ENCODE results near the gene AEN. TPM values are rescaled to one million over a fixed set of nuclear protein-coding genes. Genes with fewer than 3 reads are reported as not detected.

The AEN gene
- total RNA-seq, 1 experiment from 2014 or later = 183 TPM

DNA sequence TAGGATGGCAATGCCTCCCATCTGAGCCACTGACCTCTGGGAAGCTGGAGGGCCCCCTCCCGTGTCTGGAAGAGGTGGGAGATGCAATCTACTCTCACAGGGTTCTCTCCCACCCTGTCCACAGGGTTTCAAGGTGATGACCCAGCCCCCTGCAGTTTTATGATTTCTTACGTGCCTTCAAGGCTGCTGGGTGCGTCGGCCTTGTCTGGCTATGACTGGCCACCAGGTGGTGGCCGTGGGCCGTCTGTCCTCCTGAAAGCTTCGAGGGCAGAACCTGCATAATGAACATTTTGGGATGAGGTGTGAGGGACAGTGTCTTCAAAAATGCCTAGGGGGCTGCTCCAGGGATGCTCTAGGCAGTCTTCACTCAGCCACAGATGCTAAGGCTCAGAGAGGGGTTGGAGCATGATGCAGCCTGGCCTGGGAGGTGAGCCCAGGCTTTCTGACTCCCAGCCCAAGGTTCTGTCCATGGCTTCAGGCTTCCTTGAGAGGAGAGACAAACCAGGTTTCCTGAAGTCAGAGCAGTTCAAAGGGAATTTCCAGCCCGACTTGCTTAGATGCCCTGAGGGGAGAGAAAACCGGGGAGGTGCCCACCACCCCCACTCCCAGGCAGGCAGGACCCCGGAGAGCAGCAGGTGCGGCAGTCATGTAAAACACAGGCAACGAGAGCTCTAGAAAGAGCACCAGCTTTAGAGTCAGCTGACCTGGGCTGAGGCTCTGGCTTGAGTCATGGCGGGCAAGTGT lies 36.4 kb downstream of the AEN start:
- H3K9me3 Mint-ChIP-seq = no peaks in the 10 kb centered on the region
- DNase-seq (ENCODE audit: low spot score) (peak; percentile 62), ATAC-seq (peak; percentile 56)
- ChIA-PET POLR2A (interaction anchor here (1.3 kb wide), 1 partner anchor 10 kb away, joined by 3 read pairs; no protein-coding TSS in a partner anchor), CTCF (interaction anchor here (1.0 to 3.5 kb wide), 16 partner anchors 10 to 221 kb away, joined by 3 to 21 read pairs (median 5); partner anchors contain the start of genes ACAN, MRPL46 and MRPS11)
- TF ChIP-seq MAX (CRISPR knock-in tag; IDR thresholded peaks at IDR 0.05) = peak; percentile 48
- TF ChIP-seq, protein P1, sequence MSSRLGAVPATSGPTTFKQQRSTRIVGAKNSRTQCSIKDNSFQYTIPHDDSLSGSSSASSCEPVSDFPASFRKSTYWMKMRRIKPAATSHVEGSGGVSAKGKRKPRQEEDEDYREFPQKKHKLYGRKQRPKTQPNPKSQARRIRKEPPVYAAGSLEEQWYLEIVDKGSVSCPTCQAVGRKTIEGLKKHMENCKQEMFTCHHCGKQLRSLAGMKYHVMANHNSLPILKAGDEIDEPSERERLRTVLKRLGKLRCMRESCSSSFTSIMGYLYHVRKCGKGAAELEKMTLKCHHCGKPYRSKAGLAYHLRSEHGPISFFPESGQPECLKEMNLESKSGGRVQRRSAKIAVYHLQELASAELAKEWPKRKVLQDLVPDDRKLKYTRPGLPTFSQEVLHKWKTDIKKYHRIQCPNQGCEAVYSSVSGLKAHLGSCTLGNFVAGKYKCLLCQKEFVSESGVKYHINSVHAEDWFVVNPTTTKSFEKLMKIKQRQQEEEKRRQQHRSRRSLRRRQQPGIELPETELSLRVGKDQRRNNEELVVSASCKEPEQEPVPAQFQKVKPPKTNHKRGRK (CRISPR knock-in tag; IDR thresholded peaks at IDR 0.05; ENCODE audit: borderline replicate concordance) = no peak
- TF ChIP-seq CTCF (IDR thresholded peaks at IDR 0.05) = peak; percentile 57; the same call in 1 of the 2 replicates
- TF ChIP-seq JUN (CRISPR knock-in tag; IDR thresholded peaks at IDR 0.05) = no peak
- H3K27ac Mint-ChIP-seq = no peak overlapping the region
- no peak overlapping the region for H3K4me3 Mint-ChIP-seq
- peaks cover 10% of the 10 kb centered on the region for H3K4me1 Mint-ChIP-seq
- no peaks in the 10 kb centered on the region for H3K27me3 Mint-ChIP-seq (ENCODE audit: low read depth)
- H3K36me3 Mint-ChIP-seq = no peaks in the 10 kb centered on the region

DNA sequence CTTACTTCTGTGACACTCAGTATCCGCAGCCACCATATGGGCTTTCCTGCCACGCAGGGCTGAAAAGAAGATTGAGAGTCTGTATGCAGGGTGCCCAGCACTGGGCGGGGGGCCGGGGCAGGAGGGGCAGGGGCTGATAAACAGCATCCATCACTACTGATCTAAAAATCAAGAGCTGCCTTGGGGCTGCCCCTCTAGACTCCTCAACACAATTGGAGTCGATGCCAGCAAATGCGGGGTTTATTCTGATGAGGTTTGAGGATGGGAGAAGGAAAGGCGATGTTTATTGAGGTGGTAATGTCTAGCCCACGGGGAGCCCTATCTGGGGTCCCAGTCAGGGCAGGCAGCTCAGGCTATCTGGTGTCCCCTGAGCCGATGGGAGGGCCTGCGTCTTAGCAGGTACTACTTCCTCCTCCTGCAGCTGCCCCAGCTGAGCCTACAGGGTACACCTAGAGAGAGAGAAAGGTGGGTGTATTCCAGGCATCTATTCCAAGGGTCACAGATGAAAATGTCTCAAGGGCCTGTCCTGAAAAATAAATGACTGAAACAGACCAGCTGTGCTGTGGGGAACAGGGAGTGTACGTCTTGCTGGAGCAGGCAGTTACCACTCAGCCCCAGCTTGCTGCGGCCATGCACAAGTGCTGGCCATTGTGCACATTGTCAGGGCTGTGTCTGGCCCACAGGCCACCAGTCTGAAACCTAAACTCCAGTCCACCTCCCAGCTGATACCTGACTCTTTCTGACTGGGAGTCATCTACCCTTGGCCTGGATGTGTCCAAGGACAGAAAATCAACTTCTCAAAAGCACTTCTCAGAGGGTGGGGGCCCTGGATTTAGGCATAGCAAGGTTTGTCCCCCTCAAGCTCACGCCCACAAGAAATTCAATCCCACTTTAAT lies 37.2 kb downstream of the AEN start:
- CTCF ChIA-PET = interaction anchor here (1.0 to 3.5 kb wide), 16 partner anchors 11 to 220 kb away, joined by 3 to 21 read pairs (median 5); partner anchors contain the start of genes ACAN, MRPL46 and MRPS11
- POLR2A ChIA-PET = no interaction called here

DNA sequence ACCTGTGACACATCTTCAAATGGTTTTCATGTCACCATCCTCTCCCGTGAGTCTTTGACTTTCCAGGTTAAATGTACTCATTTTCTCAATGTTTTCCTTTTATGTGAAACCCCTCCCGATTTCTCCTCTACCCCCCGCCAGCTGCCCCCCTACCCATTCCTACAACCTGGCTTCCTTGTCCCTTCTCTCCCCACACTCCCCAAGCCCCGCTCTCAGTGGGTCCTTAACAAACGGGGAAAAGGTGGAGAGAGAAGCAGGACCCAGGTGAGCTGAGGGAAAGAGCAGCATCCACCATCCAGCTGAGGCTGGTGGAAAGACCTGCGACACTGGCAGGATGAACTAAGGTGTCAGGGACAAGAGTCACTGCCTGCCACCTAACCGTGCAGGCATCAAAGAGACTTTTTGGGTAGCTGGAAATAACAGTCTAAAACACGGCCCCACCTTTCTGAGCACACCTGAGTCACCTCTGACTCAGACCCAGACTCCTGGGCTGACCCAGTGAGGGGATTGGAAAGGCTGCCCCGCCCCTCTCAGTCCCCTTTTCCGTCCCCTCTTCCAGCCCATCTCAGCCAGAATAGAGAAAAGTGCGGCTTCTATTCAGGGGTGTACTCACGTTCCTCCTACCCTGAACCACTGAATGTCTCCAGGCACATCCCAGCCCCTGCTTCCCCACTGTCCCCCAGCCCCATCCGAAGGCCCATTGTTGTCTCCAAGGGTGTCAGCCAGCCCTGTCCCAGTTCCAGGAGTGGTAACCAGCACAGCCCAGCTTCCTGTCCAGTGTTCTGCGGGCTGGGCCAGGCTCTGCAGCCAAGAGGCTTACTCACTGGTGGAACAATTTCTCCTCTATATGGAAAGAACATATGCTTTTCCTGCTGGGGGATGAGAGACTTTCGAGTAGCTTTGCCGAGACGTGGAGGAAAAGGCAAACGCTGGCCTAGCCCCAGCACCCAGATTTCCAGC lies 38.1 kb downstream of the AEN start:
- DNase-seq (ENCODE audit: low spot score) (no peak), ATAC-seq (peak; percentile 10; the same call in 1 of the 2 replicates)
- Mint-ChIP-seq H3K9me3 (no peaks in the 10 kb centered on the region), H3K4me3 (no peak overlapping the region), H3K4me1 (peaks cover 2% of the 10 kb centered on the region; the same call in 1 of the 2 replicates), H3K36me3 (no peaks in the 10 kb centered on the region), H3K27ac (no peak overlapping the region), H3K27me3 (ENCODE audit: low read depth) (no peaks in the 10 kb centered on the region)
- no peak for TF ChIP-seq IRF1 (CRISPR knock-in tag; IDR thresholded peaks at IDR 0.05)
- no peak for TF ChIP-seq NR2C2 (CRISPR knock-in tag; IDR thresholded peaks at IDR 0.05)
- no peak for TF ChIP-seq MAX (CRISPR knock-in tag; IDR thresholded peaks at IDR 0.05)
- TF ChIP-seq, protein P2, sequence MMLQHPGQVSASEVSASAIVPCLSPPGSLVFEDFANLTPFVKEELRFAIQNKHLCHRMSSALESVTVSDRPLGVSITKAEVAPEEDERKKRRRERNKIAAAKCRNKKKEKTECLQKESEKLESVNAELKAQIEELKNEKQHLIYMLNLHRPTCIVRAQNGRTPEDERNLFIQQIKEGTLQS (CRISPR knock-in tag; conservative IDR thresholded peaks at IDR 0.05) = no peak
- CTCF ChIA-PET = interaction anchor here (0.6 to 3.5 kb wide), 7 partner anchors 11 to 224 kb away, joined by 3 to 21 read pairs (median 10); no protein-coding TSS in a partner anchor
- POLR2A ChIA-PET = no interaction called here

More for the DNA sequence above, 37.2 kb downstream of the AEN start:
- no peaks in the 10 kb centered on the region for H3K27me3 Mint-ChIP-seq (ENCODE audit: low read depth)
- TF ChIP-seq CBFB (CRISPR knock-in tag; IDR thresholded peaks at IDR 0.05; ENCODE audit: low read depth) (no peak), IRF1 (CRISPR knock-in tag; IDR thresholded peaks at IDR 0.05) (no peak)
- no peaks in the 10 kb centered on the region for H3K36me3 Mint-ChIP-seq
- H3K4me3 Mint-ChIP-seq = no peak overlapping the region
- DNase-seq (ENCODE audit: low spot score) (no peak), ATAC-seq (0 out of 2 replicates have a peak, but pooled peaks have one; percentile 12)
- peaks cover 2% of the 10 kb centered on the region; the same call in 1 of the 2 replicates for H3K4me1 Mint-ChIP-seq
- H3K9me3 Mint-ChIP-seq = no peaks in the 10 kb centered on the region
- H3K27ac Mint-ChIP-seq = no peak overlapping the region
